OCI-LY1 (cell line): ENCODE measurements around the gene GPX5.

Experiments used
- H2AFZ ChIP-seq: fragments of 200-600 bp; sonication (generic), shearing (Covaris generic); 2 replicates; pipeline ENCODE4 v1.6.0; 2014; ENCODE audit warnings: antibody characterized with exemption, mild to moderate bottlenecking, low read length
- H3F3A ChIP-seq: fragments of 200-600 bp; sonication (generic), shearing (Covaris generic); 2 replicates; pipeline ENCODE4 v1.6.0; 2014; ENCODE audit warnings: mild to moderate bottlenecking, antibody characterized with exemption, low read length, moderate library complexity; ENCODE audit not compliant: insufficient read depth
- H3K27ac ChIP-seq: fragments of 200-600 bp; sonication (generic); 2 replicates; pipeline ENCODE4 v1.5.1; 2014; ENCODE audit warnings: low read length, mixed run types, mild to moderate bottlenecking, low read depth; ENCODE audit not compliant: poor library complexity, severe bottlenecking
- H3K27me3 ChIP-seq: fragments of 200-600 bp; sonication (generic); 2 replicates; pipeline ENCODE4 v1.6.0; 2014; ENCODE audit warnings: antibody characterized with exemption, mild to moderate bottlenecking, low read length, moderate library complexity; ENCODE audit not compliant: insufficient read depth
- H3K36me3 ChIP-seq: fragments of 200-600 bp; sonication (generic); 2 replicates; pipeline ENCODE4 v1.6.1; 2014; ENCODE audit warnings: mild to moderate bottlenecking, antibody characterized with exemption, low read length, moderate library complexity, mixed read lengths; ENCODE audit not compliant: insufficient read depth
- H3K4me1 ChIP-seq: fragments of 200-600 bp; sonication (generic); 2 replicates; pipeline ENCODE4 v1.5.1; 2014; ENCODE audit warnings: mild to moderate bottlenecking, low read length, moderate library complexity; ENCODE audit not compliant: insufficient read depth, severe bottlenecking
- H3K4me2 ChIP-seq: fragments of 200-600 bp; sonication (generic), shearing (Covaris generic); 2 replicates; pipeline ENCODE4 v1.6.1; 2014; ENCODE audit warnings: low read length
- H3K4me3 ChIP-seq: fragments of 200-600 bp; sonication (generic); 2 replicates; pipeline ENCODE4 v1.5.1; 2014; ENCODE audit warnings: low read length, low read depth, mild to moderate bottlenecking, mixed read lengths; ENCODE audit not compliant: poor library complexity, severe bottlenecking
- H3K79me2 ChIP-seq: fragments of 200-600 bp; shearing (Covaris generic); 2 replicates; pipeline ENCODE4 v1.6.1; 2016; ENCODE audit warnings: mixed run types, low read length, mixed read lengths; ENCODE audit not compliant: insufficient read depth
- H3K9ac ChIP-seq: fragments of 200-600 bp; sonication (generic), shearing (Covaris generic); 2 replicates; pipeline ENCODE4 v1.6.1; 2014; ENCODE audit warnings: mild to moderate bottlenecking, low read length, mixed read lengths
- H3K9me2 ChIP-seq: fragments of 200-600 bp; sonication (generic), shearing (Covaris generic); 2 replicates; pipeline ENCODE4 v1.6.1; 2014; ENCODE audit warnings: low read depth, mild to moderate bottlenecking, low read length, mixed read lengths
- H3K9me3 ChIP-seq: fragments of 200-600 bp; shearing (Covaris generic); 2 replicates; pipeline ENCODE4 v1.6.1; 2014; ENCODE audit warnings: low read length, mixed read lengths
- H4K20me1 ChIP-seq: fragments of 200-600 bp; sonication (generic), shearing (Covaris generic); 2 replicates; pipeline ENCODE4 v1.6.0; 2016; ENCODE audit warnings: mild to moderate bottlenecking, low read length; ENCODE audit not compliant: insufficient read depth
- EZH2 ChIP-seq: fragments of 200-600 bp; sonication (generic), shearing (Covaris generic); IDR thresholded peaks from 2 replicates; pipeline ENCODE4 v1.8.0; 2017; ENCODE audit warnings: borderline replicate concordance, mixed run types, mild to moderate bottlenecking, antibody characterized with exemption, low read length, moderate library complexity, mixed read lengths
- TF ChIP-seq, protein P1 (sequence below): fragments of 200-600 bp; sonication (generic), shearing (Covaris generic); IDR thresholded peaks from 2 replicates; pipeline ENCODE4 v1.5.1; 2017; ENCODE audit warnings: mild to moderate bottlenecking, antibody characterized with exemption, low read length, moderate library complexity, mixed read lengths

The GPX5 gene

DNA sequence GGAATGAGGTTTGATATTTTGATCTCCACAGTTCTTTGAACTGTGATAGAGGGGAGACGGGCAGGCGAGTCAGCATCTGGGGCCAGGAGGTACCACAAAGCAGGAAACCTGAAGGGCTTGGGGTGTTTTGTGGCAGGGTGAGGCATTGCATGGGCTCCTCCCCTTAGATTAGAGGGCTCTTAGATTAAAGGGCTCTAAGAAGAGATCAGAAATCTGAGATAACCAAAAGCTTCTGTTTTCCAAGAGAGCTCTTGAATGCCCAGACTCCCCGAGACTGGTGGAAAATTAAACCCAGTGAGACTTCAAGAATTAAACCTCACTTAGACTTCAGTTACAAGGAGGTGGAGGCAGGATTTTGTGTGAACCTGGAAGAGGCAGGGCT lies 2.4 kb upstream of the GPX5 start:
- Histone ChIP-seq H3K27me3 (no peaks in the 10 kb centered on the region), H3K36me3 (no peaks in the 10 kb centered on the region), H4K20me1 (no peaks in the 10 kb centered on the region), H3K9me3 (no peaks in the 10 kb centered on the region), H3K79me2 (no peaks in the 10 kb centered on the region), H3K9me2 (no peaks in the 10 kb centered on the region), H2AFZ (no peak overlapping the region), H3K27ac (no peak overlapping the region), H3K9ac (no peak overlapping the region), H3K4me3 (no peak overlapping the region), H3F3A (no peaks in the 10 kb centered on the region), H3K4me1 (no peaks in the 10 kb centered on the region), H3K4me2 (no peak overlapping the region)
- TF ChIP-seq, protein P1, sequence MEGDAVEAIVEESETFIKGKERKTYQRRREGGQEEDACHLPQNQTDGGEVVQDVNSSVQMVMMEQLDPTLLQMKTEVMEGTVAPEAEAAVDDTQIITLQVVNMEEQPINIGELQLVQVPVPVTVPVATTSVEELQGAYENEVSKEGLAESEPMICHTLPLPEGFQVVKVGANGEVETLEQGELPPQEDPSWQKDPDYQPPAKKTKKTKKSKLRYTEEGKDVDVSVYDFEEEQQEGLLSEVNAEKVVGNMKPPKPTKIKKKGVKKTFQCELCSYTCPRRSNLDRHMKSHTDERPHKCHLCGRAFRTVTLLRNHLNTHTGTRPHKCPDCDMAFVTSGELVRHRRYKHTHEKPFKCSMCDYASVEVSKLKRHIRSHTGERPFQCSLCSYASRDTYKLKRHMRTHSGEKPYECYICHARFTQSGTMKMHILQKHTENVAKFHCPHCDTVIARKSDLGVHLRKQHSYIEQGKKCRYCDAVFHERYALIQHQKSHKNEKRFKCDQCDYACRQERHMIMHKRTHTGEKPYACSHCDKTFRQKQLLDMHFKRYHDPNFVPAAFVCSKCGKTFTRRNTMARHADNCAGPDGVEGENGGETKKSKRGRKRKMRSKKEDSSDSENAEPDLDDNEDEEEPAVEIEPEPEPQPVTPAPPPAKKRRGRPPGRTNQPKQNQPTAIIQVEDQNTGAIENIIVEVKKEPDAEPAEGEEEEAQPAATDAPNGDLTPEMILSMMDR: no peak
- TF ChIP-seq EZH2: no peak

DNA sequence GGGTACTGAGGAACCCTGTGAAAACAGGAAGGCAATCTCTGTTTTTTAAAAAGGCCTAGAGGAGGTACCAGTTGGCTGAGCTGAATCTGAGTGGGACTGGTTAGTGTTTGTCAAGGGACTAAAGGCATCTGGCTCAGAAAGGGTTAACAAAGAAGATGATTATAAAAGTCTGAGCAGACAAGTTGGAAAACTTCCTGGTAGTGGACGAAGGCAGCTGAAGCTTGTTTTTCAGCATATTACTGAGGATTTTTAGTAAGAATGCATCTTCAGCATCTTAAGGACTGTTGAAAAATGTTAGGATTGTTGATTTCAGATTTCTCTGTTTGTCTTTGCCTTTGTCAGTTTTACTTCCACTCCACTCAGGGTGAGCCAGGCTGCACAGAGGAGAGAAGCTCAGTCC lies 5.1 kb downstream of the GPX5 start:
- H3K9me3 ChIP-seq: no peaks in the 10 kb centered on the region
- TF ChIP-seq EZH2: no peak
- TF ChIP-seq, protein P1: no peak
- no peak overlapping the region for H3K27ac ChIP-seq
- no peaks in the 10 kb centered on the region for H3K27me3 ChIP-seq
- H3K4me3 ChIP-seq: no peak overlapping the region
- no peak overlapping the region for H3K4me2 ChIP-seq
- no peak overlapping the region for H2AFZ ChIP-seq
- H3K79me2 ChIP-seq: no peaks in the 10 kb centered on the region
- no peak overlapping the region for H3K9ac ChIP-seq
- no peaks in the 10 kb centered on the region for H3K4me1 ChIP-seq
- H3K9me2 ChIP-seq: no peaks in the 10 kb centered on the region
- H4K20me1 ChIP-seq: no peaks in the 10 kb centered on the region
- H3F3A ChIP-seq: no peaks in the 10 kb centered on the region
- no peaks in the 10 kb centered on the region for H3K36me3 ChIP-seq

DNA sequence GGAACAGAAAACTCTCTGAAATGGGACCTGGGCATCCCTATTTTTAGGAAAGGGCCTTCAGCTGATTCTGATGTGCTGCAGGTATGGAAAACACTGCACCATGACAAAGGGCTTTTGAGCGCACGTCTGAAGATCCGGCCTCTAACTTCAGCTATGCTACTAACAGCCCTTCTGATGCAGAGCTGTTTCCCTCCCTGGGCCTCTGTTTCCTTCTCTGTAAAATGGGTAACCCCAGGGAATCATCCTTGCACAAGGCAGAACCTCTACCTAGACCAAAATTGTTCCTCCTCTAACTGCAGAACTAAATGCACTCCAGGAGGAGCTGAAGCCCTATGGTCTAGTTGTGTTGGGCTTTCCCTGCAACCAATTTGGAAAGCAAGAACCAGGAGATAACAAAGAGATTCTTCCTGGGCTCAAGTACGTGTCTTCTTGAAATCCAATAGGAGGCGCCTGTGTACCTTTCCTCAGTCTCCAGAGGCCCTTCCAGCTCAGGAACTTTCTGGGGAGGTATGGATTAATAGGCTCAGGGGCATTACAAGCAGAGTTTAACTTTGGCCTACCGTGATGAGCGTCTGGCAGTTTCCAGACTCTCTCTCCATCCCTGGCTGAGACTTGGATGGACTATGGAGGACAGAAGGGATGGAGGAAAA lies 5.9 kb downstream of the GPX5 start:
- Histone ChIP-seq H3K79me2 (no peaks in the 10 kb centered on the region), H3K27ac (no peak overlapping the region), H2AFZ (no peak overlapping the region), H3K36me3 (no peaks in the 10 kb centered on the region), H4K20me1 (no peaks in the 10 kb centered on the region), H3K9me2 (no peaks in the 10 kb centered on the region), H3K4me1 (no peaks in the 10 kb centered on the region), H3K27me3 (no peaks in the 10 kb centered on the region), H3K4me3 (no peak overlapping the region), H3K4me2 (no peak overlapping the region), H3K9me3 (no peaks in the 10 kb centered on the region), H3K9ac (no peak overlapping the region), H3F3A (no peaks in the 10 kb centered on the region)
- TF ChIP-seq, protein P1: no peak
- TF ChIP-seq EZH2: no peak
